ENCODE results near the gene MAP3K15.

DNA sequence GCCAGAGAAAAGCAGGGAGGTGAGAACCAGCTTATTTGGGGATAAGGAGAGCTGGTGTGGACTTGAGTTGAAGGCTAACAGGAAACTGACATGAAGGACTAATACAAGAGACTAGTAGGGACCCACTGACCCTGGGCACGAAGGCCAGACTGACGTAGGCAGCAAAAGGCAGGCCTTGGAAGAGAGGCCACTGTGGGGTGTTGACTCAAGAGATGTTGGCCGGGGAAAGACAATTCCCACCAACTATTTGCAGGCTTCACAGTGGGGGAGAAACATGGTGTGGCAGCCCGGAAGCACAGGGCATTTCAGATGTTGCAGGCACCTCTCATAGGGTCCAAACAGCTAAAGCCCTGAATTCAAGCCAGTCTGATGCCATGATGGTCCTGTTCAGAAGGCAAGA, 24.4 kb upstream of the MAP3K15 start:
- TF ChIP-seq, protein P1, sequence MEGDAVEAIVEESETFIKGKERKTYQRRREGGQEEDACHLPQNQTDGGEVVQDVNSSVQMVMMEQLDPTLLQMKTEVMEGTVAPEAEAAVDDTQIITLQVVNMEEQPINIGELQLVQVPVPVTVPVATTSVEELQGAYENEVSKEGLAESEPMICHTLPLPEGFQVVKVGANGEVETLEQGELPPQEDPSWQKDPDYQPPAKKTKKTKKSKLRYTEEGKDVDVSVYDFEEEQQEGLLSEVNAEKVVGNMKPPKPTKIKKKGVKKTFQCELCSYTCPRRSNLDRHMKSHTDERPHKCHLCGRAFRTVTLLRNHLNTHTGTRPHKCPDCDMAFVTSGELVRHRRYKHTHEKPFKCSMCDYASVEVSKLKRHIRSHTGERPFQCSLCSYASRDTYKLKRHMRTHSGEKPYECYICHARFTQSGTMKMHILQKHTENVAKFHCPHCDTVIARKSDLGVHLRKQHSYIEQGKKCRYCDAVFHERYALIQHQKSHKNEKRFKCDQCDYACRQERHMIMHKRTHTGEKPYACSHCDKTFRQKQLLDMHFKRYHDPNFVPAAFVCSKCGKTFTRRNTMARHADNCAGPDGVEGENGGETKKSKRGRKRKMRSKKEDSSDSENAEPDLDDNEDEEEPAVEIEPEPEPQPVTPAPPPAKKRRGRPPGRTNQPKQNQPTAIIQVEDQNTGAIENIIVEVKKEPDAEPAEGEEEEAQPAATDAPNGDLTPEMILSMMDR (IDR thresholded peaks at IDR 0.05; ENCODE audit: poor library complexity), result no peak
- no peak for TF ChIP-seq EZH2 (IDR thresholded peaks at IDR 0.05; ENCODE audit: borderline replicate concordance)
